K562 (cell line): ENCODE results near the gene CRYAA.

Experiments used
- EZH2 ChIP-seq: IDR thresholded peaks from 2 replicates; pipeline ENCODE4 v1.6.1; 2012; ENCODE audit warnings: low read depth, mild to moderate bottlenecking, inconsistent platforms, low read length, borderline replicate concordance
- MAX ChIP-seq: sonication (generic); formaldehyde crosslinking; IDR thresholded peaks from 2 replicates; pipeline ENCODE4 v1.9.0; 2022; ENCODE audit warnings: mild to moderate bottlenecking, missing genetic modification reagents
- SP1 ChIP-seq: sonication (generic); formaldehyde crosslinking; IDR thresholded peaks from 2 replicates; pipeline ENCODE4 v1.8.1; 2022; ENCODE audit warnings: mild to moderate bottlenecking, missing genetic modification reagents
- ZFX ChIP-seq: sonication (generic); formaldehyde crosslinking; IDR thresholded peaks from 2 replicates; pipeline ENCODE4 v1.8.0; 2022; ENCODE audit warnings: mild to moderate bottlenecking, missing genetic modification reagents, moderate library complexity
- ZNF639 ChIP-seq, 2 experiments: fragments of 200-800 bp in 1 of 2; sonication (Bioruptor generic) in 1 of 2; sonication (generic) in 1 of 2; formaldehyde crosslinking in 1 of 2; IDR thresholded peaks in 1 of 2; conservative IDR thresholded peaks in 1 of 2; 2 replicates each; pipeline versions ENCODE4 v1.5.0 to v1.6.1; 2016 to 2020; ENCODE audit warnings: missing compliant biosample characterization in 1 of 2, missing genetic modification characterization in 1 of 2, missing genetic modification reagents in 1 of 2

GRCh38 chr21:43198376-43198775 is 29.6 kb downstream of the CRYAA start:
- TF ChIP-seq ZFX (CRISPR knock-in tag) (no peak), MAX (CRISPR knock-in tag) (no peak), EZH2 (no peak), SP1 (CRISPR knock-in tag) (no peak), ZNF639 (CRISPR knock-in tag; conservative IDR thresholded peaks at IDR 0.05 in 1 of 2, IDR thresholded peaks at IDR 0.05 in 1 of 2) (no peak)
